GM21717 (cell line): ENCODE measurements around the gene CDYL2.

Experiments used
- ATAC-seq: cut with Tn5 transposase; IDR thresholded peaks from one replicate; pipeline ENCODE4 v1.9.1; 2021; ENCODE audit warnings: mild to moderate bottlenecking, moderate library complexity; ENCODE audit not compliant: unreplicated experiment

The CDYL2 gene

GRCh38 chr16:80563066-80563465 is 241.3 kb downstream of the CDYL2 start:
- ATAC-seq = no peak

GRCh38 chr16:80559369-80559768 is 245.0 kb downstream of the CDYL2 start:
- no peak for ATAC-seq

GRCh38 chr16:80557037-80557436 is 247.4 kb downstream of the CDYL2 start:
- no peak for ATAC-seq

GRCh38 chr16:80556481-80556880 is 247.9 kb downstream of the CDYL2 start:
- ATAC-seq = no peak

- no peak for ATAC-seq
Observed at GRCh38 chr16:80554033-80554432, 250.4 kb downstream of the CDYL2 start.

GRCh38 chr16:80552277-80552676 is 252.1 kb downstream of the CDYL2 start:
- no peak for ATAC-seq
